ENCODE measurements around the gene RPAP3. TPM values are rescaled to one million over a fixed set of nuclear protein-coding genes. Genes with fewer than 3 reads are reported as not detected.

The RPAP3 gene
- total RNA-seq, 1 donor from 2014 or later, result 24.2 TPM

DNA sequence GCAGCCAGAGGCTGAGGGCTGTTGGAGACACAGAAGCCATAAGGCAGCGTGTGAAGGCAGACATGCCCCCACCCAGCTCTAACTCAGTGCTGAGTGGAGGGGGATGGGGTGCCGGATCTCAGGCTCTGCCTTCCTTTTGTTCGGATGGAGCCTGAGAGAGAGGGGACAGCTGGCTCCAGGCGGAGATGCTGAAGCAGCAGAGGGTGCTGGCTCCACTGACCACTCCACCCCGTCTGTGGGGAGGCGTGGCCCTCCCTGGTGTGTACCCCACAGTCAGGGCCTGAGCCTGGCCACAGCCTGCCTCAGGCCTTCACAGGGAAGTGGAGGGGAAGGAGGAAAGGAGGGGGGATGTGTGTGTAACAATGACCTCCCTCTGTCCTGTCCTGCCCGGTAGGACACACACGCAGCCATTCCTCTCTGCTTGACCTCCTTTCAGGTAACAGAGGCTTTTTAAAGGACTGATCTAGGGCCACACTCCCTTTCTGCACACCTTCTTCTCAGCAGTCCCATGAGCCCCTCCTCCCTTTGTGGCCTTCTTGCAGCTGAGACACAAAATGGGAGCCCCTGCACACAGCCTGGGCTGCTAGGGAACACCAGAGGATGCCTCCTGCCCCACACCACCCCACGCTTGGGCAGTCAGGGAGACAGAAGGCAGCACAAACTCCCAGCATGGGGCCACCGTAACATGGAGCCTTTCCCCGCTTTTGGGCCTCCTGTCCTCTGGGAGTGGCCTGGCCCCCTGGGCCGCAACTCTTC, 29.1 kb upstream of the RPAP3 start:
- intact Hi-C loops (cut with micrococcal nuclease), result no loop called here
- H3K4me1 ChIP-seq, result peaks cover 100% of the 10 kb centered on the region
- H3K9me3 ChIP-seq (replicated peaks), result no peaks in the 10 kb centered on the region
- TF ChIP-seq, protein P1, sequence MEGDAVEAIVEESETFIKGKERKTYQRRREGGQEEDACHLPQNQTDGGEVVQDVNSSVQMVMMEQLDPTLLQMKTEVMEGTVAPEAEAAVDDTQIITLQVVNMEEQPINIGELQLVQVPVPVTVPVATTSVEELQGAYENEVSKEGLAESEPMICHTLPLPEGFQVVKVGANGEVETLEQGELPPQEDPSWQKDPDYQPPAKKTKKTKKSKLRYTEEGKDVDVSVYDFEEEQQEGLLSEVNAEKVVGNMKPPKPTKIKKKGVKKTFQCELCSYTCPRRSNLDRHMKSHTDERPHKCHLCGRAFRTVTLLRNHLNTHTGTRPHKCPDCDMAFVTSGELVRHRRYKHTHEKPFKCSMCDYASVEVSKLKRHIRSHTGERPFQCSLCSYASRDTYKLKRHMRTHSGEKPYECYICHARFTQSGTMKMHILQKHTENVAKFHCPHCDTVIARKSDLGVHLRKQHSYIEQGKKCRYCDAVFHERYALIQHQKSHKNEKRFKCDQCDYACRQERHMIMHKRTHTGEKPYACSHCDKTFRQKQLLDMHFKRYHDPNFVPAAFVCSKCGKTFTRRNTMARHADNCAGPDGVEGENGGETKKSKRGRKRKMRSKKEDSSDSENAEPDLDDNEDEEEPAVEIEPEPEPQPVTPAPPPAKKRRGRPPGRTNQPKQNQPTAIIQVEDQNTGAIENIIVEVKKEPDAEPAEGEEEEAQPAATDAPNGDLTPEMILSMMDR (IDR thresholded peaks at IDR 0.05; ENCODE audit: borderline replicate concordance), result no peak
- H3K27ac ChIP-seq (replicated peaks), result peak overlapping the region; percentile 92
- H3K36me3 ChIP-seq, result no peaks in the 10 kb centered on the region
- H3K4me3 ChIP-seq, result no peak overlapping the region
- H3K27me3 ChIP-seq (ENCODE audit: low read depth), result no peaks in the 10 kb centered on the region
- peak; percentile 61 for DNase-seq

- H3K27me3 ChIP-seq (ENCODE audit: low read depth), result no peaks in the 10 kb centered on the region
- peaks cover 94% of the 10 kb centered on the region for H3K4me1 ChIP-seq
- H3K36me3 ChIP-seq, result no peaks in the 10 kb centered on the region
- TF ChIP-seq, protein P1 (IDR thresholded peaks at IDR 0.05; ENCODE audit: borderline replicate concordance), result no peak
- no peaks in the 10 kb centered on the region for H3K9me3 ChIP-seq (replicated peaks)
- intact Hi-C loops (cut with micrococcal nuclease), result no loop called here
- H3K4me3 ChIP-seq, result no peak overlapping the region
- no peak overlapping the region for H3K27ac ChIP-seq (replicated peaks)
- DNase-seq, result no peak
Observed at GRCh38 chr12:47733142-47733541, 27.3 kb upstream of the RPAP3 start.

DNA sequence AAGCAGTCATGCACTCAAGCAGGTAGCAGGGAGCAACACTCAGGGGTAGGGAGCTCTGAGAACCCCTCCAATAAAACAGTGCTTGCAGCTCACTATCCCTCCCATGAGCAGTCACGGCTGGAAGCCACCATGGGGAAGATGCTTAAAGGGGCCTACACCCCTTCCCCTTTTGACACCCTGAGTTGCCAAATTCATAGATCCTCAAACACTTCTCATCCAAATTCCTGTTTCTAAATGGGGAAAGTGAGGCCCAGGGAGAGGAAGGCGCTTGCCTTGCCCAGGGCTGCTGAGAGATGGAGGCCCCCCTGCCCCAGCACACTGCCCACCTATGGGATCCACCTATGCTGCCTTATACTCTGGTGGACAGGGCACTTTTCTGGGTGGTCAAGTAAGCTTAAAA, 26.7 kb upstream of the RPAP3 start:
- Histone ChIP-seq H3K4me1 (peaks cover 88% of the 10 kb centered on the region), H3K27ac (replicated peaks) (no peak overlapping the region), H3K27me3 (ENCODE audit: low read depth) (no peaks in the 10 kb centered on the region), H3K36me3 (no peaks in the 10 kb centered on the region), H3K9me3 (replicated peaks) (no peaks in the 10 kb centered on the region), H3K4me3 (no peak overlapping the region)
- intact Hi-C loops (cut with micrococcal nuclease), result no loop called here
- TF ChIP-seq, protein P1 (IDR thresholded peaks at IDR 0.05; ENCODE audit: borderline replicate concordance), result no peak
- no peak for DNase-seq

DNA sequence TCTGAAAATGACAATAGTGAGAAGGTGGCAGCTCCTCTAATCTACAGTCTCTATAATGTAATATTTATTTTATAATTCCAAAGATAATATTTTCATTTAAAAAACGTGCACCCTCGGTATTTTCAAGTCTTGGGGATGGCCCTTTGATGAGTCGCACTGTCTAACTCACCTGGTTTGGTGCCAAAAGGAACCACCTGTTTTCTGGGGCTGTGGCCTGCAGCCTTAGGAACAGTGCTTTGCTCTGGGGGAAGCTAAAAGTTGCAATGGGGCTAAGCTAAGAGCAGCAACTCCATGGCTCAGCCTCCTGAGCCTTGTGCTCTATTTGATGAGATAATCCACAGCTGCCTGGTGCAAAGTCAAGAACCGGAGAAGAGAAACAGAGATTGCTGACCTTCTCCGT, 25.9 kb upstream of the RPAP3 start:
- Histone ChIP-seq H3K27ac (replicated peaks) (no peak overlapping the region), H3K4me3 (no peak overlapping the region), H3K9me3 (replicated peaks) (no peaks in the 10 kb centered on the region), H3K36me3 (no peaks in the 10 kb centered on the region), H3K4me1 (peaks cover 80% of the 10 kb centered on the region), H3K27me3 (ENCODE audit: low read depth) (no peaks in the 10 kb centered on the region)
- TF ChIP-seq, protein P1 (IDR thresholded peaks at IDR 0.05; ENCODE audit: borderline replicate concordance), result no peak
- intact Hi-C loops (cut with micrococcal nuclease), result no loop called here
- no peak for DNase-seq

GRCh38 chr12:47730341-47730744, 24.5 kb upstream of the RPAP3 start:
- Histone ChIP-seq H3K4me3 (no peak overlapping the region), H3K36me3 (no peaks in the 10 kb centered on the region), H3K9me3 (replicated peaks) (no peaks in the 10 kb centered on the region), H3K27ac (replicated peaks) (peak overlapping the region; percentile 63), H3K4me1 (peaks cover 66% of the 10 kb centered on the region), H3K27me3 (ENCODE audit: low read depth) (no peaks in the 10 kb centered on the region)
- intact Hi-C loops (cut with micrococcal nuclease), result no loop called here
- TF ChIP-seq, protein P1 (IDR thresholded peaks at IDR 0.05; ENCODE audit: borderline replicate concordance), result no peak
- DNase-seq, result no peak
